Right lobe of liver (tissue), 6 donors: ENCODE data around the gene PHKB. TPM values are rescaled to one million over a fixed set of nuclear protein-coding genes. Genes with fewer than 3 reads are reported as not detected.

ENCODE experiments used
- ATAC-seq, 4 donors: fragments of 200-7000 bp; cut with Tn5 transposase; one replicate each; pipeline ENCODE4 v1.9.1; 2020; ENCODE audit warnings: mild to moderate bottlenecking in 4 of 4, moderate library complexity in 4 of 4
- DNase-seq, 3 donors: peaks; one replicate each; pipeline ENCODE4 v3.0.0-alpha.2; 2020
- H3K27ac ChIP-seq, 3 donors: fragments of 200-600 bp; one replicate each; pipeline ENCODE4 v1.8.0; 2022
- H3K27me3 ChIP-seq, 2 donors: fragments of 200-600 bp; one replicate each; pipeline ENCODE4 v1.8.0; 2022
- H3K36me3 ChIP-seq, 4 donors: fragments of 200-600 bp; sonication (generic) in 1 of 4; one replicate each; pipeline versions ENCODE4 v1.5.1 to v1.8.0; 2017 to 2022; ENCODE audit warnings: control low read depth in 1 of 4
- H3K4me1 ChIP-seq, 4 donors: fragments of 200-600 bp; sonication (generic) in 1 of 4; one replicate each; pipeline versions ENCODE4 v1.5.1 to v1.8.0; 2017 to 2022; ENCODE audit warnings: control low read depth in 1 of 4
- H3K4me3 ChIP-seq, 3 donors: fragments of 200-600 bp; one replicate each; pipeline ENCODE4 v1.8.0; 2022
- H3K9me3 ChIP-seq, 4 donors: fragments of 200-600 bp; sonication (generic) in 1 of 4; one replicate each; pipeline versions ENCODE4 v1.5.1 to v1.8.0; 2017 to 2022; ENCODE audit warnings: control low read depth in 1 of 4
- CTCF ChIP-seq, 4 donors: fragments of 200-600 bp in 3 of 4; fragments of 450-650 bp in 1 of 4; IDR thresholded peaks; one replicate each; pipeline versions ENCODE4 v1.5.1 to v1.8.0; 2016 to 2022; ENCODE audit warnings: antibody characterized with exemption in 4 of 4, mild to moderate bottlenecking in 2 of 4
- POLR2A ChIP-seq: fragments of 450-650 bp; IDR thresholded peaks from one replicate; pipeline ENCODE4 v1.6.1; 2017; ENCODE audit warnings: antibody characterized with exemption, mild to moderate bottlenecking
- WGBS: methylation state at CpG from one replicate; pipeline ENCODE4 v1.1.6; 2018; ENCODE audit warnings: low coverage, low lambda C conversion rate; ENCODE audit not compliant: insufficient coverage; ENCODE audit errors: missing lambda C conversion rate; 5-methylcytosine and 5-hydroxymethylcytosine counted together
- intact Hi-C, 2 donors: fragments of 100-400 bp; cut with DNase I; formaldehyde crosslinking; loops; one replicate each; pipeline versions ENCODE4 v1.11.2 to v1.14.1; 2022
- total RNA-seq, 6 experiments: library from RNA; depleted of rRNA in 2 of 6; stranded (reverse); fragments of >200 nt in 2 of 6; fragmentation: NEBNext Ultra II Directional in 3 of 6; extraction: Animal tissue kit (Norgen Biotek cat#: 25700) in 3 of 6; gene quantifications; one replicate each; pipeline versions ENCODE4 v1.1.0 to v1.2.4, GENCODE V29; 2016 to 2023
- donor health status: DM: no; HTN: yes; CAD: no.
- donor health status: DM: no; HTN: no; CAD: no.
- donor health status: DM: no; HTN: no; CAD: no.
- donor health status: DM: no; HTN: yes; CAD: no.
- donor health status: DM: no; HTN: yes; CAD: no.

The PHKB gene
- total RNA-seq, 6 experiments from 2014 or later, result 28.9 to 45.3 (median 35.4) TPM

GRCh38 chr16:47493381-47494337, 32.5 kb downstream of the PHKB start:
- TF ChIP-seq POLR2A (no peak), CTCF (IDR thresholded peaks at IDR 0.05) (no peak)
- Histone ChIP-seq H3K4me3 (no peak overlapping the region), H3K36me3 (no peaks in the 10 kb centered on the region), H3K9me3 (peaks cover 0 to 19% (median 0%) of the 10 kb centered on the region in 4 donors), H3K27ac (peak overlapping the region in 1 of 3 donors; percentile 4), H3K27me3 (no peaks in the 10 kb centered on the region), H3K4me1 (no peaks in the 10 kb centered on the region)
- no peak for DNase-seq
- intact Hi-C loops, result no loop called here
- peak in 1 of 4 donors; percentile 21 for ATAC-seq
- WGBS, result 76% methylated on average over 9 of the region's 9 CpGs

GRCh38 chr16:47499080-47499699, 38.1 kb downstream of the PHKB start:
- intact Hi-C loops, result no loop called here
- Histone ChIP-seq H3K4me1 (peaks cover 0 to 11% (median 0%) of the 10 kb centered on the region in 4 donors), H3K27ac (no peak overlapping the region), H3K36me3 (peaks cover 4 to 23% (median 4%) of the 10 kb centered on the region in 4 donors), H3K9me3 (no peaks in the 10 kb centered on the region), H3K4me3 (no peak overlapping the region), H3K27me3 (no peaks in the 10 kb centered on the region)
- TF ChIP-seq POLR2A (no peak), CTCF (IDR thresholded peaks at IDR 0.05) (no peak)
- DNase-seq (no peak), ATAC-seq (no peak)
- WGBS, result 60% methylated on average over 2 of the region's 2 CpGs

GRCh38 chr16:47499700-47500264, 38.7 kb downstream of the PHKB start:
- H3K27ac ChIP-seq, result no peak overlapping the region
- intact Hi-C loops, result no loop called here
- TF ChIP-seq CTCF (IDR thresholded peaks at IDR 0.05) (no peak), POLR2A (no peak)
- no peaks in the 10 kb centered on the region for H3K27me3 ChIP-seq
- no peaks in the 10 kb centered on the region for H3K9me3 ChIP-seq
- H3K4me1 ChIP-seq, result peaks cover 0 to 11% (median 0%) of the 10 kb centered on the region in 4 donors
- ATAC-seq (peak; percentile 70 to 98 (median 88)), DNase-seq (peak in 2 of 3 donors; percentile 46 to 57)
- no peak overlapping the region for H3K4me3 ChIP-seq
- peaks cover 4 to 25% (median 5%) of the 10 kb centered on the region in 4 donors for H3K36me3 ChIP-seq
- WGBS, result 66% methylated on average over 9 of the region's 9 CpGs

GRCh38 chr16:47503936-47504335, 42.8 kb downstream of the PHKB start:
- peaks cover 0 to 11% (median 0%) of the 10 kb centered on the region in 4 donors for H3K4me1 ChIP-seq
- H3K27me3 ChIP-seq, result no peaks in the 10 kb centered on the region
- WGBS, result 100% methylated on average over 1 of the region's 1 CpG
- peaks cover 4 to 28% (median 5%) of the 10 kb centered on the region in 4 donors for H3K36me3 ChIP-seq
- no peak for ATAC-seq
- H3K9me3 ChIP-seq, result no peaks in the 10 kb centered on the region
- no peak overlapping the region for H3K4me3 ChIP-seq
- no peak for DNase-seq
- no peak overlapping the region for H3K27ac ChIP-seq
- intact Hi-C loops, result no loop called here
- TF ChIP-seq CTCF (IDR thresholded peaks at IDR 0.05) (no peak), POLR2A (no peak)
